GDM1 (cell line): ENCODE results near the gene SNX13.

Experiments used
- DNase-seq: peaks from one replicate; lab custom pipeline; 2025; lab: John Stamatoyannopoulos, UW

SNX13 gene

DNA sequence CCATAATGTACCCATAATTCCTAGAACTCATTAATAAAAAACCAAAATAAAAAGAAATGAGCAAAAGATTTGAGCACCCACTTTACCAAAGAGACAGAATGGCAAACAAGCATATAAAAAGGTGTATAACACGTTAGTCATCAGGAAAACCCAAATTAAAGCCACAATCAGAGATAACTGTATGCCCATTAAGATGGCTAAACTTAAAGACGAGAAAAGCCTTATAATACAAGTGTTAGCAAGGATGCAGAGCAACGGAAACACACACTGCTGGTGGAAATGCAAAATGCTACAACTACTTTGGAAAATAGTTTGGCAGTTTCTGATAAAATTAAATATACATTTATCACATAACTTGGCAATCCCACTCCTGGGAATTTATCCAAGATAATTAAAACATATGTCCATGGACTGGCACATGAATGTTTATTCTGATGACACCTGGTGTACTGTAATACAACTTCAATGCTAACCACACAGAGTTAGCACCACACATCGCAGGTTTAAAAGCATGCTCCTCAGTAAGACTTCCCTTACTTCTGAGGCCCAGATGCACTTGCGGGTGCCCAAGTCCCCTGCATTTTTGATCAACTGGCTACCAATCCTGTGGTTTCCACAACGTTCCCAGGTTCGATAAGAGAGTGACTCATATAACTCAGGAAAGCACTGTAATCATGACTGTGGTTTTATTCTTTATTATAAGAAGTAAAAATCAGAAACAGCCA, 158.6 kb downstream of the SNX13 start:
- DNase-seq: no peak

DNA sequence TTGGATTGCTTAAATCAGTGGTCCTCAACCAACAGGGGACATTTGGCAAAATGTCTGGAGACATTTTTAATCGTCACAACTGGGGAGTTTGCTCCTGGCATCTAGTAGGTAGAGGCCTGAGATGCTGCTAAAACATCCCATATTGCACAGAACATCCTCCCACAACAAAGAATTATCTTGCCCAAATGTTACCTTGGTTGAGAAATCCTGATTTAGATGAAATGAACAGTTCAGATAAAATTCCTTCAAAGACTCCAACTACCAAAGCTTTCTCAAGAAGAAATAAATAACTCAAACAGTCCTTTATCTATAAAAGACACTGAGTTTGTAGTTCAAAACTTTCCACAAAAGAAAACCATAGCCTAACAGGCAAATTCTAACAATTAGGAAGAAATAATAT, 160.9 kb downstream of the SNX13 start:
- no peak for DNase-seq

DNA sequence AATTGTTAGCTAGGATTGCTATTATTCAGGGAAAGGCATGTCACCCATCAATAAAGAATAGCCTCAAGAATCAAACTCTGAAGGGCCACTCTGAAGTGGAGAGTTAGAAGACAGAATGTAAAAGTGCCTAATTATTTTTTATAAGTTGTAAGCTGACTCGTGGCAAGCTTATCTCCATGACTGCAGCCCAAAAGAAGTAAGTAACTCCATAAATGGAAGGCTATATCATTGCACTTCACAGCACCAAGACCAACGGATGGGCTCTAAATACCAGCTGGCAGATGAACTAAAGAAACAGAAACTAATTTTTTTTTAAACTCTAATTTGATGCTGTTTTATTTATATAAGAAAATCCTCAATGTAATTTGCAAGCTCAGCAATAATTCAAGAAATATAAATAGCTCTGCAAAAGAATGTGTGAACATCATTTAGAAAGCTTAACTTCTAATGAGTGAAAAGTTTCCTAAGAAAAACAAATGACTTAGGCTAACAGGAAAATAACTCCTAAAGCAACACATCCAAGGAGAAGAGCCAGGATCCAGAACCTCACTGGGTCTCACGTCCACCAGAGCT, 165.5 kb downstream of the SNX13 start:
- DNase-seq: no peak

DNA sequence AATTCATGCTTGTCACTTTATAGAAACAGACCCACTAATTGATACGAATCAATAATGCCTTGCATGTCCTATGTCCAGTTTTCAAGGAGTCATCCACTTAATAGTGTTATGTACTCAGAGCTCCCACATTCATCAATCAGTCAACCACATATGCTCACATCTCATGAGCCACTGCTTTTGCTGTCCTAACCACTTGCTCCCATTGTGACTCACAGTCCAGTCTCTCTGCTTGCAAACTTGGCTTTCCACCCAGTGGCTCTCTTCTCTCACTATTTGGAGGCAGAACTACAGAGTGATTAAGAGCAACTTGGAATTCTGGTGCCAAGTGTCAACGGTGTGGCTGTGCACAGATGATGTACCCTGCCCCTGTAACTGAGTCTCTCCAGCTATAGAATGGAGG, 166.0 kb downstream of the SNX13 start:
- DNase-seq: no peak

DNA sequence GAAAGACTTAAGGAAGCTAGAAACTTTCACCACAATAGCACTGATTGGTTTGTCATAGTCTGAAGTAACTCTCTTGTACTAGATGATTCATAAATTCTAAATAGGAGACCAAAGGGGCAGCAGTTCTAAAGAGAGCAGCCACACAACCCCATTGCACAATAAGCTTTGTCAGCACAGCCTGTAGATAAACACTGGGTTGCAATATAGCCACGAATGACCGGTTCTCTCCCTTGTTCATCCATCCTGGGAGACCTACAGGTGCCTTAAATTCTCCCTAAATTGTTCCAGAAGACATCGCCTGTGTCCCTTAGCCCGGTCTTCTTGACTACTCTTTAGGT, 167.0 kb downstream of the SNX13 start:
- DNase-seq: no peak

DNA sequence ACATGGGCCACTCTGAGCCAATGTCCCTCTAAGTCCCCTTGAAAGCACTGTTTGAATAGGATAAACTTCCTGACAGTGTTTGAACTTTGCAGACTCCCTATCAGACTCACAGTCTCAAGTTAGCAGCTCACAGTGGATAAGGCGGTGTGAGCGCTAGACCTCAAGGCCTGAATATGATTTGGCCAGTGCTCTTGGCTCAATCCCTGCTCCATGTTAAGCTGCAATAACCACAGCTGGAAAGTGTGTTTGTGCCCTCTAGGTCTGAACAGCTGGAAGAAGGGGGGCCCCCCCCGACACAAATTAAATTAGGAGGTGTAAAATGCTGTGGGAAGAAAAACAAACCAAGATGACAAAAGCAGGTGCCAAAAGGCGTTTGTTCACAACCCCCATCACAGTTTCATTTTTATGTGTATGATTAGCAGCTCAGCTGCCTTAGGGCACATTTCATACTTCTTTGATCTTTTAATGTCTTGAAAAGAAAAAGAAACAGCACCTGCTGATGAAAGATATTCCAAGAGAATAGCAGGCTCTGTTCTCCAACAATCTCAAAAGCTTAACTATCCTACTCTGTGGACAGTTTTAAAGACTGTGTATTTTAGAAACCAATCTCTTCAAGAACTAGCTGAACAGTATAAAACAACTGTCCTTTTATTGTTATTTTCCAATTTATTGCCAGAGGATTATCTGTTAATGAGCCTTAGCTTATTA, 167.6 kb downstream of the SNX13 start:
- DNase-seq: no peak

DNA sequence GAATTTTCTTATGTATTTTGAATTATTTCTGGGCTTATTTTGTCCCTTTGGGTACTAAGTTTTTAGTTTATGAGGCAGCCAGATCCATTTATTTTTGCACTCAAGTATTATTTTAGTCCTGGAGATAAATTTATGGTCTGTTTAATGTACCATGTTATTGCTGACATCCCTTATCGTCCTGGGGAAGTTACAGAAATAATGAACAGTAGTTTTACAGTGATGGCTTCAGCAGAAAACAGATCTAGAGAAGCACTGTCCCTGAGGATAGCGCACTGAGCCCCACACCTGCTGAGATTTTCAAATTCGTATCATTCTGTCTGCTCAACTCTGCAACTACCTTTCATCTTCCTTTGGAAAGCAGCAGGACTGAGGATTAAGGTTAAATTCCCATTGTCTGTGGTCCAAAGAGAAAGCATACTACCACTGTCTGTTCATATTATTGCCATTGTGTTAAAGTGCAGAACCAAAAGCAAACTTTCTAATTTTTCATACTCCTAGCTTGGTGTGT, 168.3 kb downstream of the SNX13 start:
- no peak for DNase-seq

DNA sequence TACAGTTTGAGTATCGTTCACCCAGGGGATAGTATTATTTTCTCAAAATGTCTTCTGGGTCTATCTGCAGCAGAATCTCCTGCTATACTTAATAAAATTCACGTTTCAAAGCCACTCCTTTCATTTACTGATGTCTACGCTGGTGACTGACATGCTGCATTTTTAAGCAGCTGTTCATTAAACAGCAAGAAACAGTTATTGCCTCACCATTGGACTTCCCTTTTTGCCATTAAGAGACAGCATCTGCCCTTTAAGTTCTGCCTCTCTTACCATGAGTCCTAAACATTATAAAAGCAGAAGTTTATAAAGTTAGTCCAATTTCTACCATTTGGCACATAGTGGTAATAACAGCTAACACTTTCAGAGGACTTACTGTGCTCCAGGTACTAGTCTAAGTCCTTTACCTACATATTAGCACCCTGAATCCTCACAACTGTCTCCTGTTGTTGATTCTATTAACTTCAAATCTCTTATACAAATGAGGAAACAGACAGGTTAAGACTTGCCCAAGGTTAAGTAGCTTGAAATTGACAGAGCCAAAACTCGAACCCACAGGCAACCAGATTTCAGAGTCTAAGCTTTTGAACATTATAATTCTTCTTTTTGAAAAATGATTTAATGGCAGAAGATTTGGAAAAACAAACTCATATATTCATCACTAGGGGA, 169.5 kb downstream of the SNX13 start:
- peak; percentile 40 for DNase-seq

DNA sequence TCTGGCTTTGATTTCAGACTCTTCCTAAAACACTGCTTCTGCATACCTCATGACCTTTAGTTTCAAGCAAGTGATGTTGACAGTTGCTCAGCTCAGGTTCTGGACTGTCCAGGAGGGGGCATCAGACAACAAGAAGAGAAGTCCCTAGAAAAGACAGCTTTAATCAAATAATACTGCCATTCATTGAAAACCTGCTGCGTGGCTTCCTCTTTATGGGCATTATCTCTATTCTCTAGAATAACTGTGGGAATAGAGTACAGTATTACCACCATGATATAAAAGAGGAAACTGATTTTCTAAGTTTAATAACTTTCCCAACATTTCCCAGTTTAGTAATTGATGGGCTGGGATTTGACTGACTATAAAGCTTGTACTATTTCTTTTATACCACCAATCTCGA, 170.4 kb downstream of the SNX13 start:
- DNase-seq: peak; percentile 61

DNA sequence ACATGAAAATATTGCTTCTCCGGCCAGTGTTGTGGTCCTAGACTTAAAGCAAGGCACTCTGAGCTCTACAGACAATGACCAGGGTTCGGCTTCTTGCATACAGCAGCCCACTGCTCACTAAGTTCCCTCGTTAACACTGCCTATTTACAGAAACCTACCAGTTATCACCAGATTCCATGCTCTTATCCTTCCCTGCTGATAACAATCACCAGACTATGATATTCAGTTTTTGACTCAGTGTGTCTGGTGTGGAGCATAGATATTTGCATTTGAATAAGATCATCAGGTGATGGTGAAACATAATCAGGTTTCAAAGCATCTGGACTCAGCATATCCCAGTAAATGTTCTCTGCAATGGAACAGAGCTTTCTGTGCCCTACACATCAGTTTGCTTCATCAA, 182.3 kb downstream of the SNX13 start:
- no peak for DNase-seq

DNA sequence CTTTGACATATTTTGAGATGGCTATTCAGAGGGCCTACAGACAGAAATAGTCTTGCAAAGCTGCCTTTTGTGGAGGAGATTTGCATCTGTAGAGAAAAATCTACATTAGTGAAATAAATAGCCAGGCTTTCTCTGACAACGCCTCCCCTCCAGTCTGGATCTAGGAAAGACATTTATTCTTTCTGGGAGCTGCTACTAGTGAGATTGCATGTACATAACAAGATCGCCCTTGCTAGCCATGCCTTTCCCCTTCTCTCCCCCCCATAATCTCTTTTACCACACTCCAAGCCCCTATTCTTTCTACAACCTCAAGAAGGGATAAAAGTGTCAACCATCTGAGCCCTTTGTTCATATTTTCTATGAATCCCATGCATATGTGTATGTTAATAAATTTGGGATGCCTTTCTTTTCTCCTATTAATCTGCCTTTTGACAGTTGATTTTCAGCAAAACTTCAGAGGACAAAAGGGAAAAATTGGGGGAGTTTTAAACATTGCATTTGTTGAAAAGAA, 194.2 kb downstream of the SNX13 start:
- no peak for DNase-seq

DNA sequence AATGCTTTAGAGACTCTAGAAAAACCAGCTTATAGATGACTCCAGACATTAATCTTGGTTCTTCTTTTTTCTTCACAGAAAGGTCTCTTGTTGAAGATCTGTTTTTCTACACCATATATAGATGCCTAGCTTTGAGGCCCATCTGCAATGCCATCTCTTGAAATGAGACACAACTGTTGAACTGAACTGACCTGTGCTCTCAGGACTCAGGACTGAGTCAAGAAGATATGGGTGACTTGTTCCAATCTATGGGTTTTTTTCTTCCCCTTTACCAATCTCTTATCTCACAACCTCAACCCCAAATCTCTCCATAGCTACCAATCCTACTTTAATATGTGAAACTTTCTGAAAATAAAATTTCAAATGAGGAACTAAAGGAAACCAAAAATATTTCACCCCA, 194.7 kb downstream of the SNX13 start:
- DNase-seq: no peak

DNA sequence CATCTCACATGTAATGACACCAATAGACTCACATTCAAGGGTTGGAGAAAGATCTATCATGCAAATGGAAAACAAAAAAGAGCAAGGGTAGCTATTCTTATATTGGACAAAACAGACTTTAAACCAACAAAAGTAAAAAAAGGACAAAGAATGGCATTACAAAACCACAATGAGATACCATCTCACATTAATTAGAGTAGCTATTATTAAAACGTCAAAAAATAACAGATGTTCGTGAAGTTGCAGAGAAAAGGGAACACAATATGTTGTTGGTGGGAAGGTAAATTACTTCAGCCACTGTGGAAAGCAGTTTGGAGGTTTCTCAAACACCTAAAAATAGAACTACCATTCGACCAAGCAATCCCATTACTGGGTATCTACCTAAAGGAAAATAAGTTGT, 197.0 kb downstream of the SNX13 start:
- DNase-seq: no peak

DNA sequence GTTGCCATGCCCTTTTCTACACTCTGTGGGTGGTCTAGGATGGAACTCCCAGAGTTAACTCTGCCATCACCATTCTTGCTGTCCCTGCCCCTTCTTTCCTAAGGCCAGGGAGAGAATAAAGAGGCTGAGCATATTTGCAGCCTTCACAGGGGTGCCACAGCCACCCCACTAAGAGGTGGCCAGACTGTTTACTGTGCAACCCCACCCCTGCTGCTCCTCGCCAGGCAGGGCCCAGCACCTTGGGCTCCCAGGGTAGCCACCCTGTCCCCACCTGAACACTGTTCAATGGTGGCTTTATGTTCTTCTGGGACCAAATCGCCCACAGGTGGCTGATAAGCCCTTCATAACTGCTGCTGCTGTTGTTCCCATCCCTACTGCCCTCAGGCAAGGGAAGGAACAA, 198.9 kb downstream of the SNX13 start:
- DNase-seq: no peak
